Medulla oblongata (tissue), 1 donor: ENCODE results near the gene PTGFR.

ENCODE experiments used
- DNase-seq: peaks from one replicate; pipeline ENCODE4 v3.0.0-alpha.2; 2015; ENCODE audit errors: extremely low spot score

The PTGFR gene

GRCh38 chr1:78587211-78587610, 96.4 kb downstream of the PTGFR start:
- DNase-seq: no peak
